Retinal pigment epithelial cell (primary cell): ENCODE results near the gene ENTPD6.

Source experiments
- DNase-seq: peaks from one replicate; pipeline ENCODE4 v3.0.0-alpha.2; 2010; ENCODE audit warnings: low read depth
- H3K4me3 ChIP-seq: 2 replicates; pipeline ENCODE4 v1.5.1; 2011; ENCODE audit warnings: mild to moderate bottlenecking, low read length, control low read depth, moderate library complexity
- CTCF ChIP-seq: conservative IDR thresholded peaks from 2 replicates; pipeline ENCODE4 v1.5.1; 2011; ENCODE audit warnings: low read depth, low read length, control low read depth, inconsistent platforms

ENTPD6 gene

GRCh38 chr20:25242231-25242630 lies 46.7 kb downstream of the ENTPD6 start:
- no peak for TF ChIP-seq CTCF
- DNase-seq: no peak
- H3K4me3 ChIP-seq: no peak overlapping the region

GRCh38 chr20:25243416-25243979 lies 48.0 kb downstream of the ENTPD6 start:
- H3K4me3 ChIP-seq: no peak overlapping the region
- DNase-seq: no peak
- TF ChIP-seq CTCF: no peak

- DNase-seq: no peak
- no peak for TF ChIP-seq CTCF
Measured at GRCh38 chr20:25244976-25245375, 49.5 kb downstream of the ENTPD6 start.

GRCh38 chr20:25245461-25245860 lies 49.9 kb downstream of the ENTPD6 start:
- DNase-seq: no peak
- H3K4me3 ChIP-seq: no peak overlapping the region
- TF ChIP-seq CTCF: no peak

More at GRCh38 chr20:25244976-25245375, 49.5 kb downstream of the ENTPD6 start:
- no peak overlapping the region for H3K4me3 ChIP-seq

- no peak overlapping the region for H3K4me3 ChIP-seq
- no peak for DNase-seq
- no peak for TF ChIP-seq CTCF
Measured at GRCh38 chr20:25246182-25246999, 50.9 kb downstream of the ENTPD6 start.

GRCh38 chr20:25247000-25247517 lies 51.5 kb downstream of the ENTPD6 start:
- peak overlapping the region; percentile 63 for H3K4me3 ChIP-seq
- no peak for DNase-seq
- TF ChIP-seq CTCF: peak; percentile 69
